ENCODE data around the gene GCKR. TPM values are rescaled to one million over a fixed set of nuclear protein-coding genes. Genes with fewer than 3 reads are reported as not detected.

GCKR gene
- total and polyA plus RNA-seq, 2 of the 13 experiments (the other 11 are each of a cell fraction or from before 2014, with no cell fraction given): 15.2 to 48.3 TPM

DNA sequence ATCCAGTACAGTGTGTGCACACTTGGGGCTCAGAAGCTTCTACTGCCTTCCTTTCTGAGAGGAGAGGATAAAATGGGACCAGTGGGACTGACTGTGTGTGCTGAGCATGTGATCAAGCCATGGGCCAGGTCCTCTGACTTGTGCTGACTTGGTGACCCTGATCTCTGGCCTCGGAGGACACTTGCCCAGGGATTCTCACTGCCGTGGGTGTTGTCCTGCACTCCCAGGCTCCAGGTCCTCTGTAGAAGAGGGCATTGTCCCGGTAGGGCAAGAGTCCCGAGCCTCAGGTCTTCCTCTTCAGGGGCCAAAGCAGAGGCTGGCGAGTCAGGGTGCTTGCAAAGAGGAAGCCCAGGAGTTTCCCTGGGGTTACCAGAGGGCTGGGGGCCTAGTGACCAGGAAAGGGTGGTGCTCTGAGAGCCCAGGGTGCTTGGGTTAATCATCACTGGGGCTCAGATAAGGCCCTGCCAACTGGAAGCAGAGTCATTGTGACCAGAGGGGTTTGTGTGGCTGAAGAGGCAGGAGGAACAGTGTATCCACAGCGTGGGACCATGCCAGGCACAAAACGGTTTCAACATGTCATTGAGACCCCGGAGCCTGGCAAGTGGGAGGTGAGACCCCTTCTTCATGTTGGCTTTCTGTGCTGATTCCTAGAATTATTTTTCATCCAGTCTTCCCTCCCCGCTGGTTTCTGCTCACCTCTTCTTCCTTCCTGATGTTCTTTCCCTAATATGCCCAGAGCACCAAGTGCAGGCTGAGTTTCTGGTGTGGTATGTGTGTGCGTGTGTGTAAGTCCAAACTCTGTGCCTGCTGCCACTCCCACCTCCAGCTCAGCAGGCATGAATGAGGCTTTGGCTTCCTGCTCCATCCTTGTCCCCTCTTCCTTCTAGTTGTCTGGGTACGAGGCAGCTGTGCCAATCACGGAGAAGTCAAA, at the start of gene GCKR (continued):
- TF ChIP-seq, protein P1, sequence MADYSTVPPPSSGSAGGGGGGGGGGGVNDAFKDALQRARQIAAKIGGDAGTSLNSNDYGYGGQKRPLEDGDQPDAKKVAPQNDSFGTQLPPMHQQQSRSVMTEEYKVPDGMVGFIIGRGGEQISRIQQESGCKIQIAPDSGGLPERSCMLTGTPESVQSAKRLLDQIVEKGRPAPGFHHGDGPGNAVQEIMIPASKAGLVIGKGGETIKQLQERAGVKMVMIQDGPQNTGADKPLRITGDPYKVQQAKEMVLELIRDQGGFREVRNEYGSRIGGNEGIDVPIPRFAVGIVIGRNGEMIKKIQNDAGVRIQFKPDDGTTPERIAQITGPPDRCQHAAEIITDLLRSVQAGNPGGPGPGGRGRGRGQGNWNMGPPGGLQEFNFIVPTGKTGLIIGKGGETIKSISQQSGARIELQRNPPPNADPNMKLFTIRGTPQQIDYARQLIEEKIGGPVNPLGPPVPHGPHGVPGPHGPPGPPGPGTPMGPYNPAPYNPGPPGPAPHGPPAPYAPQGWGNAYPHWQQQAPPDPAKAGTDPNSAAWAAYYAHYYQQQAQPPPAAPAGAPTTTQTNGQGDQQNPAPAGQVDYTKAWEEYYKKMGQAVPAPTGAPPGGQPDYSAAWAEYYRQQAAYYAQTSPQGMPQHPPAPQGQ (CRISPR knock-in tag; IDR thresholded peaks at IDR 0.05; ENCODE audit: borderline replicate concordance): no peak
- TF ChIP-seq ZNF724P (CRISPR knock-in tag; IDR thresholded peaks at IDR 0.05; ENCODE audit: borderline replicate concordance) (peak; percentile 35; the same call in 1 of the 2 replicates), CHCHD3 (CRISPR knock-in tag; IDR thresholded peaks at IDR 0.05) (no peak), PHF8 (CRISPR knock-in tag; IDR thresholded peaks at IDR 0.05) (peak; percentile 62; the same call in 1 of the 2 replicates), ELF4 (CRISPR knock-in tag; IDR thresholded peaks at IDR 0.05; ENCODE audit: borderline replicate concordance) (peak; percentile 73), ONECUT2 (CRISPR knock-in tag; IDR thresholded peaks at IDR 0.05) (no peak), EP300 (IDR thresholded peaks at IDR 0.05; ENCODE audit: low read depth in 2 of 2, low read length in 2 of 2) (peak in 1 of 2 experiments; percentile 65; a peak in 2 of 4 replicates), EP300 (CRISPR knock-in tag; IDR thresholded peaks at IDR 0.05; ENCODE audit: borderline replicate concordance) (no peak; the same call in 1 of the 2 replicates), MIER3 (CRISPR knock-in tag; IDR thresholded peaks at IDR 0.05; ENCODE audit: borderline replicate concordance) (peak; percentile 66; the same call in 1 of the 2 replicates), NFE2L1 (CRISPR knock-in tag; IDR thresholded peaks at IDR 0.05; ENCODE audit: borderline replicate concordance) (peak; percentile 82; the same call in 1 of the 2 replicates), SMAD9 (CRISPR knock-in tag; IDR thresholded peaks at IDR 0.05) (0 out of 2 replicates have a peak, but pooled peaks have one; percentile 80)
- TF ChIP-seq, protein P2, sequence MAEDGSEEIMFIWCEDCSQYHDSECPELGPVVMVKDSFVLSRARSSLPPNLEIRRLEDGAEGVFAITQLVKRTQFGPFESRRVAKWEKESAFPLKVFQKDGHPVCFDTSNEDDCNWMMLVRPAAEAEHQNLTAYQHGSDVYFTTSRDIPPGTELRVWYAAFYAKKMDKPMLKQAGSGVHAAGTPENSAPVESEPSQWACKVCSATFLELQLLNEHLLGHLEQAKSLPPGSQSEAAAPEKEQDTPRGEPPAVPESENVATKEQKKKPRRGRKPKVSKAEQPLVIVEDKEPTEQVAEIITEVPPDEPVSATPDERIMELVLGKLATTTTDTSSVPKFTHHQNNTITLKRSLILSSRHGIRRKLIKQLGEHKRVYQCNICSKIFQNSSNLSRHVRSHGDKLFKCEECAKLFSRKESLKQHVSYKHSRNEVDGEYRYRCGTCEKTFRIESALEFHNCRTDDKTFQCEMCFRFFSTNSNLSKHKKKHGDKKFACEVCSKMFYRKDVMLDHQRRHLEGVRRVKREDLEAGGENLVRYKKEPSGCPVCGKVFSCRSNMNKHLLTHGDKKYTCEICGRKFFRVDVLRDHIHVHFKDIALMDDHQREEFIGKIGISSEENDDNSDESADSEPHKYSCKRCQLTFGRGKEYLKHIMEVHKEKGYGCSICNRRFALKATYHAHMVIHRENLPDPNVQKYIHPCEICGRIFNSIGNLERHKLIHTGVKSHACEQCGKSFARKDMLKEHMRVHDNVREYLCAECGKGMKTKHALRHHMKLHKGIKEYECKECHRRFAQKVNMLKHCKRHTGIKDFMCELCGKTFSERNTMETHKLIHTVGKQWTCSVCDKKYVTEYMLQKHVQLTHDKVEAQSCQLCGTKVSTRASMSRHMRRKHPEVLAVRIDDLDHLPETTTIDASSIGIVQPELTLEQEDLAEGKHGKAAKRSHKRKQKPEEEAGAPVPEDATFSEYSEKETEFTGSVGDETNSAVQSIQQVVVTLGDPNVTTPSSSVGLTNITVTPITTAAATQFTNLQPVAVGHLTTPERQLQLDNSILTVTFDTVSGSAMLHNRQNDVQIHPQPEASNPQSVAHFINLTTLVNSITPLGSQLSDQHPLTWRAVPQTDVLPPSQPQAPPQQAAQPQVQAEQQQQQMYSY (CRISPR knock-in tag; IDR thresholded peaks at IDR 0.05): no peak; the same call in 1 of the 2 replicates
- TF ChIP-seq, protein P3, sequence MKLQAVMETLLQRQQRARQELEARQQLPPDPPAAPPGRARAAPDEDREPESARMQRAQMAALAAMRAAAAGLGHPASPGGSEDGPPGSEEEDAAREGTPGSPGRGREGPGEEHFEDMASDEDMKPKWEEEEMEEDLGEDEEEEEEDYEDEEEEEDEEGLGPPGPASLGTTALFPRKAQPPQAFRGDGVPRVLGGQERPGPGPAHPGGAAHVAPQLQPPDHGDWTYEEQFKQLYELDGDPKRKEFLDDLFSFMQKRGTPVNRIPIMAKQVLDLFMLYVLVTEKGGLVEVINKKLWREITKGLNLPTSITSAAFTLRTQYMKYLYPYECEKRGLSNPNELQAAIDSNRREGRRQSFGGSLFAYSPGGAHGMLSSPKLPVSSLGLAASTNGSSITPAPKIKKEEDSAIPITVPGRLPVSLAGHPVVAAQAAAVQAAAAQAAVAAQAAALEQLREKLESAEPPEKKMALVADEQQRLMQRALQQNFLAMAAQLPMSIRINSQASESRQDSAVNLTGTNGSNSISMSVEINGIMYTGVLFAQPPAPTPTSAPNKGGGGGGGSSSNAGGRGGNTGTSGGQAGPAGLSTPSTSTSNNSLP (IDR thresholded peaks at IDR 0.05; ENCODE audit: low read depth, low read length): 0 out of 2 replicates have a peak, but pooled peaks have one; percentile 29
- TF ChIP-seq, protein P4, sequence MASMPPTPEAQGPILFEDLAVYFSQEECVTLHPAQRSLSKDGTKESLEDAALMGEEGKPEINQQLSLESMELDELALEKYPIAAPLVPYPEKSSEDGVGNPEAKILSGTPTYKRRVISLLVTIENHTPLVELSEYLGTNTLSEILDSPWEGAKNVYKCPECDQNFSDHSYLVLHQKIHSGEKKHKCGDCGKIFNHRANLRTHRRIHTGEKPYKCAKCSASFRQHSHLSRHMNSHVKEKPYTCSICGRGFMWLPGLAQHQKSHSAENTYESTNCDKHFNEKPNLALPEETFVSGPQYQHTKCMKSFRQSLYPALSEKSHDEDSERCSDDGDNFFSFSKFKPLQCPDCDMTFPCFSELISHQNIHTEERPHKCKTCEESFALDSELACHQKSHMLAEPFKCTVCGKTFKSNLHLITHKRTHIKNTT (CRISPR knock-in tag; IDR thresholded peaks at IDR 0.05): no peak
- TF ChIP-seq, protein P5, sequence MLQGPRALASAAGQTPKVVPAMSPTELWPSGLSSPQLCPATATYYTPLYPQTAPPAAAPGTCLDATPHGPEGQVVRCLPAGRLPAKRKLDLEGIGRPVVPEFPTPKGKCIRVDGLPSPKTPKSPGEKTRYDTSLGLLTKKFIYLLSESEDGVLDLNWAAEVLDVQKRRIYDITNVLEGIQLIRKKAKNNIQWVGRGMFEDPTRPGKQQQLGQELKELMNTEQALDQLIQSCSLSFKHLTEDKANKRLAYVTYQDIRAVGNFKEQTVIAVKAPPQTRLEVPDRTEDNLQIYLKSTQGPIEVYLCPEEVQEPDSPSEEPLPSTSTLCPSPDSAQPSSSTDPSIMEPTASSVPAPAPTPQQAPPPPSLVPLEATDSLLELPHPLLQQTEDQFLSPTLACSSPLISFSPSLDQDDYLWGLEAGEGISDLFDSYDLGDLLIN (CRISPR knock-in tag; IDR thresholded peaks at IDR 0.05; ENCODE audit: borderline replicate concordance): peak; percentile 76; the same call in 1 of the 2 replicates

Measured in HepG2 (cell line).